HG03095 (cell line): ENCODE data around the gene ARMC6.
"Not testable (repeated sequence)": the region's sequence is repeated elsewhere in the genome, so short reads cannot be mapped to it uniquely, and the experiment has no call there.

Source experiments
- ATAC-seq: cut with Tn5 transposase; IDR thresholded peaks from one replicate; pipeline ENCODE4 v1.9.1; 2021; ENCODE audit warnings: moderate library complexity; ENCODE audit not compliant: unreplicated experiment

Gene ARMC6

DNA sequence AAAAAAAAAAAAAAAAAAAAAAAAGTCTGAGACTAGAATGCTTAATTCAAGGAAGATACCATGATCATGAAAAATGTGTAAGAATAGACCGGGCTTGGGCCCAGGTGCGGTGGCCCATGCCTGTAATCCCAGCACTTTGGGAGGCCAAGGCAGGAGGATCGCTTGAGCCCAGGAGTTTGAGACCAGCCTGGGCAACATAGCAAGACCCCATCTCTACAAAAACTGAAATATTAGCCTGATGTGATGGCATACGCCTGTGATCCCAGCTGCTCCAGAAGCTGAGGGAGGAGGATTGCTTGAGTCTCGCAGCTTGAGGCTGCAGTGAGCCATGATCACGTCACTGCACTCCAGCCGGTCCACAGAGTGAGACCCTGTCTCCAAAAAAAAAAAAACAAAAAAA, 73.5 kb downstream of the ARMC6 start:
- ATAC-seq: not testable (repeated sequence)

DNA sequence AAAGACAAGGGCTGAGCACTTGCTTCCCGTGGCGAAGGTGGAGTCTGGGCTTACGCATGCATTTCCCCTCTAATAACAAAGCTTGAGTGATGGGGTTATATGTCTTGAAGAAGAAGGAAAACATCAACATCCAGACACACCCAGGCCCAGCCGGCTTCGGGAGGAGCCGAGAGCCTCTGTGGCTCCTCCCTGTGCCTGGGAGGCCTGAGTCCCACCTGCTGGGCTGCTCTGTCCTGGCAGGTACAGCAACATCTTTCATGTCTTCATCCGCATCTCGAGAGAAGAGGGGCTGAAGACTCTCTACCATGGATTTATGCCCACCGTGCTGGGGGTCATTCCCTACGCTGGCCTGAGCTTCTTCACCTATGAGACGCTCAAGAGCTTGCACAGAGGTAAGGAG, 74.3 kb downstream of the ARMC6 start:
- no peak for ATAC-seq
